OCI-LY1 (cell line): Measurements from ENCODE around the gene CAMTA1.
"Not testable (repeated sequence)": the region's sequence is repeated elsewhere in the genome, so short reads cannot be mapped to it uniquely, and the experiment has no call there.

ENCODE experiments used
- H2AFZ ChIP-seq: fragments of 200-600 bp; sonication (generic), shearing (Covaris generic); 2 replicates; pipeline ENCODE4 v1.6.0; 2014; ENCODE audit warnings: antibody characterized with exemption, mild to moderate bottlenecking, low read length
- H3F3A ChIP-seq: fragments of 200-600 bp; sonication (generic), shearing (Covaris generic); 2 replicates; pipeline ENCODE4 v1.6.0; 2014; ENCODE audit warnings: mild to moderate bottlenecking, antibody characterized with exemption, low read length, moderate library complexity; ENCODE audit not compliant: insufficient read depth
- H3K27ac ChIP-seq: fragments of 200-600 bp; sonication (generic); 2 replicates; pipeline ENCODE4 v1.5.1; 2014; ENCODE audit warnings: low read length, mixed run types, mild to moderate bottlenecking, low read depth; ENCODE audit not compliant: poor library complexity, severe bottlenecking
- H3K27me3 ChIP-seq: fragments of 200-600 bp; sonication (generic); 2 replicates; pipeline ENCODE4 v1.6.0; 2014; ENCODE audit warnings: antibody characterized with exemption, mild to moderate bottlenecking, low read length, moderate library complexity; ENCODE audit not compliant: insufficient read depth
- H3K36me3 ChIP-seq: fragments of 200-600 bp; sonication (generic); 2 replicates; pipeline ENCODE4 v1.6.1; 2014; ENCODE audit warnings: mild to moderate bottlenecking, antibody characterized with exemption, low read length, moderate library complexity, mixed read lengths; ENCODE audit not compliant: insufficient read depth
- H3K4me1 ChIP-seq: fragments of 200-600 bp; sonication (generic); 2 replicates; pipeline ENCODE4 v1.5.1; 2014; ENCODE audit warnings: mild to moderate bottlenecking, low read length, moderate library complexity; ENCODE audit not compliant: insufficient read depth, severe bottlenecking
- H3K4me2 ChIP-seq: fragments of 200-600 bp; sonication (generic), shearing (Covaris generic); 2 replicates; pipeline ENCODE4 v1.6.1; 2014; ENCODE audit warnings: low read length
- H3K4me3 ChIP-seq: fragments of 200-600 bp; sonication (generic); 2 replicates; pipeline ENCODE4 v1.5.1; 2014; ENCODE audit warnings: low read length, low read depth, mild to moderate bottlenecking, mixed read lengths; ENCODE audit not compliant: poor library complexity, severe bottlenecking
- H3K79me2 ChIP-seq: fragments of 200-600 bp; shearing (Covaris generic); 2 replicates; pipeline ENCODE4 v1.6.1; 2016; ENCODE audit warnings: mixed run types, low read length, mixed read lengths; ENCODE audit not compliant: insufficient read depth
- H3K9ac ChIP-seq: fragments of 200-600 bp; sonication (generic), shearing (Covaris generic); 2 replicates; pipeline ENCODE4 v1.6.1; 2014; ENCODE audit warnings: mild to moderate bottlenecking, low read length, mixed read lengths
- H3K9me2 ChIP-seq: fragments of 200-600 bp; sonication (generic), shearing (Covaris generic); 2 replicates; pipeline ENCODE4 v1.6.1; 2014; ENCODE audit warnings: low read depth, mild to moderate bottlenecking, low read length, mixed read lengths
- H3K9me3 ChIP-seq: fragments of 200-600 bp; shearing (Covaris generic); 2 replicates; pipeline ENCODE4 v1.6.1; 2014; ENCODE audit warnings: low read length, mixed read lengths
- H4K20me1 ChIP-seq: fragments of 200-600 bp; sonication (generic), shearing (Covaris generic); 2 replicates; pipeline ENCODE4 v1.6.0; 2016; ENCODE audit warnings: mild to moderate bottlenecking, low read length; ENCODE audit not compliant: insufficient read depth
- EZH2 ChIP-seq: fragments of 200-600 bp; sonication (generic), shearing (Covaris generic); IDR thresholded peaks from 2 replicates; pipeline ENCODE4 v1.8.0; 2017; ENCODE audit warnings: borderline replicate concordance, mixed run types, mild to moderate bottlenecking, antibody characterized with exemption, low read length, moderate library complexity, mixed read lengths
- TF ChIP-seq, protein P1 (sequence below): fragments of 200-600 bp; sonication (generic), shearing (Covaris generic); IDR thresholded peaks from 2 replicates; pipeline ENCODE4 v1.5.1; 2017; ENCODE audit warnings: mild to moderate bottlenecking, antibody characterized with exemption, low read length, moderate library complexity, mixed read lengths

CAMTA1 gene

DNA sequence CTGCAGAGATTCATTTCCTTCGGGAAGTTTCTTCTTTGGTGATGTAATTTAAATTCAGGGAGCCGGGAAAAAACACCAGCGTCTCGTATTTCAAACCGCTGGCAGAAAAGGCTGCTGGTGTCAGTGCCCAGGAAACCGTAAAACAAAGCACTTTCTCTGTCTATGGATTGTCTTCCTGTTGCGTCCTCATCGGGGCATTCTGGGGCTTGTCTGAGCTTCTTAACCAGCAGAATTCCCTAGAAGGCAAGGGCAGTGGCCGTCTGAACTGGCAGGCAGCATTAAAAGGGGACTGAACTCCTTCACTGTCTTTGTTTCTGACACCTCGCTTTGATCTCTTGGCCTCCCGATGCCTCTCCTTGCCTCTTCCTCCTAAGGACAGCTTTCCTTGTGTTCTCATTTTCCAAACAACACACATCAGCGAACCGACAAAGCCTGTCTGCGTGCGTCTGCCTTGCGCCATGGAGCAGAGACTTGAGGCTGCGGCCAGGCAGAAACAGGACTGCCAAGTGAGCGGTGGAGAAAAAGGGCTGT lies 594.3 kb downstream of the CAMTA1 start:
- H3K9me2 ChIP-seq = no peaks in the 10 kb centered on the region
- no peaks in the 10 kb centered on the region for H3K4me1 ChIP-seq
- H3K27ac ChIP-seq = no peak overlapping the region
- no peaks in the 10 kb centered on the region for H3K36me3 ChIP-seq
- no peaks in the 10 kb centered on the region for H4K20me1 ChIP-seq
- H3F3A ChIP-seq = no peaks in the 10 kb centered on the region
- TF ChIP-seq, protein P1, sequence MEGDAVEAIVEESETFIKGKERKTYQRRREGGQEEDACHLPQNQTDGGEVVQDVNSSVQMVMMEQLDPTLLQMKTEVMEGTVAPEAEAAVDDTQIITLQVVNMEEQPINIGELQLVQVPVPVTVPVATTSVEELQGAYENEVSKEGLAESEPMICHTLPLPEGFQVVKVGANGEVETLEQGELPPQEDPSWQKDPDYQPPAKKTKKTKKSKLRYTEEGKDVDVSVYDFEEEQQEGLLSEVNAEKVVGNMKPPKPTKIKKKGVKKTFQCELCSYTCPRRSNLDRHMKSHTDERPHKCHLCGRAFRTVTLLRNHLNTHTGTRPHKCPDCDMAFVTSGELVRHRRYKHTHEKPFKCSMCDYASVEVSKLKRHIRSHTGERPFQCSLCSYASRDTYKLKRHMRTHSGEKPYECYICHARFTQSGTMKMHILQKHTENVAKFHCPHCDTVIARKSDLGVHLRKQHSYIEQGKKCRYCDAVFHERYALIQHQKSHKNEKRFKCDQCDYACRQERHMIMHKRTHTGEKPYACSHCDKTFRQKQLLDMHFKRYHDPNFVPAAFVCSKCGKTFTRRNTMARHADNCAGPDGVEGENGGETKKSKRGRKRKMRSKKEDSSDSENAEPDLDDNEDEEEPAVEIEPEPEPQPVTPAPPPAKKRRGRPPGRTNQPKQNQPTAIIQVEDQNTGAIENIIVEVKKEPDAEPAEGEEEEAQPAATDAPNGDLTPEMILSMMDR = no peak
- no peak for TF ChIP-seq EZH2
- no peaks in the 10 kb centered on the region for H3K79me2 ChIP-seq
- no peak overlapping the region for H3K4me2 ChIP-seq
- no peaks in the 10 kb centered on the region for H3K9me3 ChIP-seq
- H3K27me3 ChIP-seq = peaks cover 4% of the 10 kb centered on the region; the same call in 1 of the 2 replicates
- H3K9ac ChIP-seq = no peak overlapping the region
- no peak overlapping the region for H3K4me3 ChIP-seq
- no peak overlapping the region for H2AFZ ChIP-seq

DNA sequence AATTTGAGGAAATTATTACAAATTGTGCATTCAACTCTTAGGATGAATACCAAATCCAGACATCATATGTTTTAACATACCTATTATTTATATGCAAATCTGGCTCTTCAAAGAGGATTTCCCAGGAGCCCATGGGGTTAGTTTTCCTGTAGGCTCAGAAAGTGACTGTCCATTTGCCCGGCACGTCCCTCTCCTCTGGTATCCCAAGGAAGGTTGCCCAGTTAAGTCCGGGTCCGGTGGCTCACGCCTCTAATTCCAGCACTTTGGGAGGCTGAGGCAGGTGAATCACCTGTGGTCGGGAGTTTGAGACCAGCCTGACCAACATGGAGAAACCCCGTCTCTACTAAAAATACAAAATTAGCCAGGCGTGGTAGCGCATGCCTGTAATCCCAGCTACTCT lies 594.8 kb downstream of the CAMTA1 start:
- H3K27ac ChIP-seq, H2AFZ ChIP-seq, H4K20me1 ChIP-seq, H3K4me3 ChIP-seq, H3K79me2 ChIP-seq, H3K36me3 ChIP-seq, H3K4me2 ChIP-seq, H3K27me3 ChIP-seq, H3K9me2 ChIP-seq, H3K9me3 ChIP-seq, H3K4me1 ChIP-seq, H3K9ac ChIP-seq, H3F3A ChIP-seq: not testable (repeated sequence)

DNA sequence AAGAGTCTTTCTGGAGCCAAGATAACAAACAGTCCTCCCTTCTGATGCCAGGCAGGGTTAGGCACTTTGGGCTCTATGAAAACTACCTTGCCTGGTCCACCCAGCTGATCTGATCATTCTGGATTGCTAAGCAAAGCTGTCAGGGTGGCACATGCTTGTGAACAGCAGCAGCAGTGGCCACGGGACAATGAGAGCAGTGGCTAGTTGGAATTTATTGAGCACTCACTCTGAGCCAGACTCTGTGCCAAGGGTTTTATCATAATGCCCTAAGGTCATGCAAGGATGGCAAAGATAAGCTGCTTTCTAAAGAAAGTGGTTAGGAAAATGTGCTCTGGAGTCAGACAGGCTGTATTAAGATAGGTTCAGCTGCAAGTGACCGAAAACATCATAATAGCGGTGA lies 595.5 kb downstream of the CAMTA1 start:
- Histone ChIP-seq H3K4me1 (no peaks in the 10 kb centered on the region), H3K4me3 (no peak overlapping the region), H4K20me1 (no peaks in the 10 kb centered on the region), H3K27me3 (peaks cover 4% of the 10 kb centered on the region; the same call in 1 of the 2 replicates), H3F3A (no peaks in the 10 kb centered on the region), H3K4me2 (no peak overlapping the region), H2AFZ (no peak overlapping the region), H3K79me2 (no peaks in the 10 kb centered on the region), H3K27ac (no peak overlapping the region), H3K9me2 (no peaks in the 10 kb centered on the region), H3K9me3 (no peaks in the 10 kb centered on the region), H3K36me3 (no peaks in the 10 kb centered on the region), H3K9ac (no peak overlapping the region)
- no peak for TF ChIP-seq EZH2
- TF ChIP-seq, protein P1 = no peak

DNA sequence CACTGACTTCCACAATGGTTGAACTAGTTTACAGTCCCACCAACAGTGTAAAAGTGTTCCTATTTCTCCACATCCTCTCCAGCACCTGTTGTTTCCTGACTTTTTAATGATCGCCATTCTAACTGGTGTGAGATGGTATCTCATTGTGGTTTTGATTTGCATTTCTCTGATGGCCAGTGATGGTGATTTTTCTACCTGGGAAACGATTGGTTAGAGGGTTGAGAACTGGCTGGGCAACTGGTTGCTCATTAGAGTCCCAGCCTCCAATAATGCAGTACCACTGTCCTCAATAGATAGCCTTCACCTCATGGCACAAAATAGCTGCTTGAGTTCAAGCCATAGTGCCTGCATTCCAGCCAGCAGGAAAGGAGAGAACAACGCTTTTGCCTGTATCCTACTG lies 596.5 kb downstream of the CAMTA1 start:
- H3K4me3 ChIP-seq, H3K27ac ChIP-seq, H3F3A ChIP-seq, H3K9me2 ChIP-seq, H3K27me3 ChIP-seq, H3K36me3 ChIP-seq, H3K4me1 ChIP-seq, H3K9me3 ChIP-seq, H3K9ac ChIP-seq, H3K4me2 ChIP-seq, H4K20me1 ChIP-seq, H2AFZ ChIP-seq, H3K79me2 ChIP-seq: not testable (repeated sequence)
